ENCODE data around the gene PLXNC1.

PLXNC1 gene

DNA sequence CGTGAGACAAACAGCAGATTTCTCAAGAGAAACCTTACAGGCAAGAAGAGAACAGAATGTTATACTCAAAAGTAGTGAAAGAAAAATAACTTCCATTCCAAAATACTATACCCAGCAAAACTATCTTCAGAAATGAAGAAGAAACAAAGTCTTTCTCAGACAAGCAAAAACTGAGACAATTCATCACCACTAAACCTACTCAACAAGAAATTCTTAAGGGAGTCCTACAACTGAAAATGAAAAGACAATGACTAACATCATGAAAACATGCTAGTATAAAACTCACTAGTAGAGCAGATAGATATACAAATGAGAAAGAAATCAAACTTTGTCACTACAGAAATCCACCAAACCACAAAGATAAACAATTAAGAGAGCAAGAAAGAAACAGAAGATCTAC is 204.8 kb downstream of the PLXNC1 start:
- no peak for DNase-seq (ENCODE audit: low read depth in 2 of 2)

Measured in fibroblast of skin of left quadriceps (primary cell).